ENCODE results near the gene PCP4L1.
"Not testable (repeated sequence)": the region's sequence is repeated elsewhere in the genome, so short reads cannot be mapped to it uniquely, and the experiment has no call there.

The PCP4L1 gene

DNA sequence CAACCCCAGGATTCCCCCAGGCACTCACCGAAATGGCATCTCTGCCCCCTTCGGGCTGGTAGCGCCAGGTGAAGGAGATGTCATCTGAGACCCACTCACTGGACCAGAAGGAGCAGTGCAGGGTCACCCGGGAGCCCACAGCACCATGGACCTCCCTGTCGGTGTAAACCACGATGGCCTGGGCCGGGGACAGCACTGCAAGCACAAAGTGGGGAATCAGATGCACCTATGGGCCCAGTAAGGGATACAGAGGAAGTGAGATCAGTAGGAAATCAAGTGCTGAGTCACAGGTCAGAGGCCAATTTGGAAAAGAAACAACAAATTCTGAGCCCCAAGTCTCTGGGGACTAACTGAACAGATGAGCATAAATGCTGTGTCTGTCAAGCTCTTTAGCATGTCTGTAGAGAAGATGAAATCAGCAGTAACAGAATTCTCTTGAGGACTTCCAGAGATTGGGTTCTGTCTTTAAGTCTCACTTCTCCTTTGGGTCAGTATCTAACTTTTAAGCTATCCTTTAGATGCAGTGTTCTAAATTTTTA lies 48.8 kb downstream of the PCP4L1 start:
- TF ChIP-seq, protein P1, sequence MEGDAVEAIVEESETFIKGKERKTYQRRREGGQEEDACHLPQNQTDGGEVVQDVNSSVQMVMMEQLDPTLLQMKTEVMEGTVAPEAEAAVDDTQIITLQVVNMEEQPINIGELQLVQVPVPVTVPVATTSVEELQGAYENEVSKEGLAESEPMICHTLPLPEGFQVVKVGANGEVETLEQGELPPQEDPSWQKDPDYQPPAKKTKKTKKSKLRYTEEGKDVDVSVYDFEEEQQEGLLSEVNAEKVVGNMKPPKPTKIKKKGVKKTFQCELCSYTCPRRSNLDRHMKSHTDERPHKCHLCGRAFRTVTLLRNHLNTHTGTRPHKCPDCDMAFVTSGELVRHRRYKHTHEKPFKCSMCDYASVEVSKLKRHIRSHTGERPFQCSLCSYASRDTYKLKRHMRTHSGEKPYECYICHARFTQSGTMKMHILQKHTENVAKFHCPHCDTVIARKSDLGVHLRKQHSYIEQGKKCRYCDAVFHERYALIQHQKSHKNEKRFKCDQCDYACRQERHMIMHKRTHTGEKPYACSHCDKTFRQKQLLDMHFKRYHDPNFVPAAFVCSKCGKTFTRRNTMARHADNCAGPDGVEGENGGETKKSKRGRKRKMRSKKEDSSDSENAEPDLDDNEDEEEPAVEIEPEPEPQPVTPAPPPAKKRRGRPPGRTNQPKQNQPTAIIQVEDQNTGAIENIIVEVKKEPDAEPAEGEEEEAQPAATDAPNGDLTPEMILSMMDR (IDR thresholded peaks at IDR 0.05; ENCODE audit: insufficient read depth, low read depth, low read length, missing control alignments): no peak
- no peak for DNase-seq (ENCODE audit: low read depth)
- H3K4me3 ChIP-seq (ENCODE audit: low read length): no peak overlapping the region

DNA sequence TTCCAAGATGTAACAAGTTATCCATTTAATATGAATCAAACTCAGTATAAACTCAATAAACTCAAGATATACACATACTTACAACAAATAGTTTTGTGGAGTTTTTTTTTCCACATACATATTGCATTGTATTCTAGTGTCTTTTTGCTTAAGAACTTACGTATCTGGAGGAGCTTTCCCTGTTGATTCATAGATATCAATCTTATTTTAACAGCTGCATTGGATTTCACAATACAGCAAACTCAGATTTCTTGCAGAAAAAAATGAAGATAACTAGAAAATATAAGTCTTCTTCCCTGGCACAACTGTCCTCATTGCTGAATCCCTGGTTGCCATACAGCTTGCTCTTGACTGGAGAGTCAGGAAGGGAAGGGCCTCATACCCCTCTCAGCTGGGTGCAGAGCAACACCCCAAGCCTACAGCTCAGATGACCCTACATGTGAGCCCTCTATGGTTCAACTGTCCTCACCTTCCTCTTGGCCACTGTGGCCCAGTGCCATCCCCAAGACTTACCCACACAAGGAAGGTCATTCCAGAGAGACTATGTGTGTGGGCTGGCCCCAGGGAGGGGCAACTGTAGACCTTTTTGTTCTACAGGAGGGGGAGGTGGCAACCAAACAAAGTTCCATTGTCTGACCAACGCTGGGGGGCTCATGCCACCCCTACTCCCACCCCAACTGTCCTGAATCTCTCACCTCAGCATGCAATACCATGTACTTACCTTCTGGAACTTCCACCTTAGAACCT lies 49.5 kb downstream of the PCP4L1 start:
- TF ChIP-seq, protein P1 (IDR thresholded peaks at IDR 0.05; ENCODE audit: insufficient read depth, low read depth, low read length, missing control alignments): no peak
- no peak for DNase-seq (ENCODE audit: low read depth)
- no peak overlapping the region for H3K4me3 ChIP-seq (ENCODE audit: low read length)

DNA sequence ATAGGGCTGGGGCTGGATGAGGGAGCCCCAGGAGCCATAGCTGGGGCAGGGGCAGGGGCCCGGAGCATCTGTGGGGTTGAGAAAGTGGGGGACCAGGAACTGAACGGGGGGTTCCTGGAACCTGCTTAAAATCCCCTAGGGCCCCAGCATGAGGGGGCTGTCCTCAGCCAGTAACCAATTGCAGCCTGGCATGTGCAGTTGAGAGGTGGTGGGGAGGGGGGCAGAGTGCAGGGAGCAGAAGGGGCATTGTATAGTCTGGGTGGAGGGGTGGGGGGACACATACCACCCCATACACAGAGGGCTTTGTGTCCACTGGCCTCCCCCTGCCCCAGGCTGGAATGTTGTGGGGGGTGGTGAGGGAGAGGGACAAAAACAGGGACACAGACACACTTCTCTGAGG lies 51.3 kb downstream of the PCP4L1 start, which contains the start of gene MPZ:
Gene MPZ (minus strand): TSS at position 101 of the 400 bp plus-strand sequence. CDS start 63 bp downstream, at position 38.
- TF ChIP-seq, protein P1 (IDR thresholded peaks at IDR 0.05; ENCODE audit: insufficient read depth, low read depth, low read length, missing control alignments): no peak
- no peak for DNase-seq (ENCODE audit: low read depth)
- H3K4me3 ChIP-seq (ENCODE audit: low read length): no peak within 1 kb of the TSS

DNA sequence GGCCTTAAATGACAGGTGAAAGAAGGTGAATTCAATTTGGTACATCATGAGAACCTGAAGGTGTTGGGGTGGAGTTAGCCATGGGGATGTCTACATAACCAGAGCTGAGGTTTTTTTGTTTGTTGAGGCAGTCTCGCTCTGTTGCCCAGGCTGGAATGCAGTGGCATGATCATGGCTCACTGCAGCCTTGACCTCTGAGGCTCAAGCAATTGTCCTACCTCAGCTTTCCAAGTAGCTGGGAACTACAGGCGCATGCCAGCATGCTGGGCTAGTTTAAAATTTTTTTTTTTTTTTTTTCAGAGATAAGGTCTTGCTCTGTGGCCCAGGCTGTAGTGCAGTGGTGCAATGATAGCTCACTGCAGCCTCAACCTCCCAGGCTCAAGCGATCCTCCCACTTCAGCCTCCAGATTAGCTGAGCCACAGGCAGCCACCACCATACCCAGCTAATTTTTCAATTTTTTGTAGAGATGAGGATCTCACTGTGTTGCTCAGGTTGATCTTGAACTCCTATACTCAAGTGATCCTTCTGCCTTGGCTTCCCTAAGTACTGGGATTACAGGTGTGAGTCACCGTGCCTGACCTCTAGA lies 53.1 kb downstream of the PCP4L1 start:
- TF ChIP-seq, protein P1 (IDR thresholded peaks at IDR 0.05; ENCODE audit: insufficient read depth, low read depth, low read length, missing control alignments): no peak
- H3K4me3 ChIP-seq (ENCODE audit: low read length): no peak overlapping the region
- DNase-seq (ENCODE audit: low read depth): no peak

DNA sequence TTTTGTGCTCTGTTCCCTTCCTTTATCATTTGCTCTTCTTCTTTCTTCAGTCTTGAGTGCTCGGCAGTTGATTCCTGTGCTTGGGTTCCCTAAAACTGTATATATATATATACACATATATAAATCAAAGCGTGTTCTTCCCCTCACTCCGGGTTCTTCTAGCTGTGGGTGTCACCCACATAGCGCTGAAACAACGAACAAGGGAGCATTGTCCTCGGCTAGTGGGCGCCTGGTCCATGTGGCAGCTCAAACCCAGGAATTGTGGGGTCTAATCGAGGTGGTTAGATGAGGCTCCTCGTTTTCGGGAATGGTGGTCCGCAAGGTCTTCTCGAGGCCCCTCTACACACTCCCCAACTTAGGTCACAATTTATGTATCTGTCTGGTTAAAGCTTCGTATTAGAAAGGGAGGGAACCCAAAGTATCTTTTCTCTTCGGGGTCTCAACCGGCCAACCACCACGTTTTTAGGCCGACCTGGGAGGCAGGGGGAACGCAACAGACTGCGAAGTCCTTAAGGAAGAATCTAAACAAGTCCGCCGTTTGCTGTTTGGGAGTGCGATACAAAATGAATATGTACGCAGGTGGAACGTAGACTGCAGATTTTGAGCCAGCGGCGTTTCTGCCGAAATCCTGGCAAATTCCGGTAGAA lies 55.1 kb downstream of the PCP4L1 start:
- TF ChIP-seq, protein P1 (IDR thresholded peaks at IDR 0.05; ENCODE audit: insufficient read depth, low read depth, low read length, missing control alignments): no peak
- H3K4me3 ChIP-seq (ENCODE audit: low read length): peak overlapping the region; percentile 97
- no peak for DNase-seq (ENCODE audit: low read depth)

DNA sequence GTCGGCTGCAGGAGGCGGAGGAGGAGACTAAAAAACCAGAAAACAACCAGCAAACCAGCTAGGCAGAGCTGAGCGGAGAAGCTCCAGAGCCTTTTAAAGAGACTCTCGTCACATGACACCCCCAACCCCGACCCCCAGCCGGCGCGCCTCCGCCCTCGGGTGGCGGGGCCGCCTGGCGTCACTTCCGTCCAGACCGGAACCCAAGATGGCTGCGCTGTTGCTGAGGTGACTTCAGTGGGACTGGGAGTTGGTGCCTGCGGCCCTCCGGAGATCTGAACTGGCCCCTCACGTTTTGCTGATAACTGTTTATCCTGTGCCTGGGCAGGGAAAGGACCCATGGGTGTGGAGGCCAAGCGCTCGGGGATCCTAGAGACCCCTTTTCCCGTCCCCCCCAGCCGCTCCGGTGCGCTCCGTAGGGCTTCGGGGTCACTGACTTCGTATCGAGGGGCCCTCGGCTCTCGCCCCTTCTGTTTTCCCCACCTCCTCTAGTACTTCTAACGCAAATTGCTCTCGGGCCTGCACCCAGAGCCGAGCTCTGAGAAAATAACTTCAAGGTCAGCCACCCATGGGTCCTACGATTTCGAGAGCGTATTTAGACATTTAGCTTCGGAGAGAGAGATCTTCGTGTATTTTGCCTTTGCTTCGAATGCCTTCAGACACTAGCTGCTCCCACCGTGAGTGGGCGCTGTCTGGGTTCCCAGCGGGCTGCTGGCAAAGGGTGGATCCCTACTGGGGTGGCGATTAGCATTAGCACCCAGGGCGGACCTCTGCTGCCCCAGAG lies 55.8 kb downstream of the PCP4L1 start, which contains the start of gene SDHC:
Gene SDHC (plus strand): TSS at position 181 of the 781 bp plus-strand sequence. CDS start 25 bp downstream, at position 206.
- TF ChIP-seq, protein P1 (IDR thresholded peaks at IDR 0.05; ENCODE audit: insufficient read depth, low read depth, low read length, missing control alignments): peak; percentile 65
- peak within 1 kb of the TSS; percentile 97 for H3K4me3 ChIP-seq (ENCODE audit: low read length)
- peak; percentile 83 for DNase-seq (ENCODE audit: low read depth)

DNA sequence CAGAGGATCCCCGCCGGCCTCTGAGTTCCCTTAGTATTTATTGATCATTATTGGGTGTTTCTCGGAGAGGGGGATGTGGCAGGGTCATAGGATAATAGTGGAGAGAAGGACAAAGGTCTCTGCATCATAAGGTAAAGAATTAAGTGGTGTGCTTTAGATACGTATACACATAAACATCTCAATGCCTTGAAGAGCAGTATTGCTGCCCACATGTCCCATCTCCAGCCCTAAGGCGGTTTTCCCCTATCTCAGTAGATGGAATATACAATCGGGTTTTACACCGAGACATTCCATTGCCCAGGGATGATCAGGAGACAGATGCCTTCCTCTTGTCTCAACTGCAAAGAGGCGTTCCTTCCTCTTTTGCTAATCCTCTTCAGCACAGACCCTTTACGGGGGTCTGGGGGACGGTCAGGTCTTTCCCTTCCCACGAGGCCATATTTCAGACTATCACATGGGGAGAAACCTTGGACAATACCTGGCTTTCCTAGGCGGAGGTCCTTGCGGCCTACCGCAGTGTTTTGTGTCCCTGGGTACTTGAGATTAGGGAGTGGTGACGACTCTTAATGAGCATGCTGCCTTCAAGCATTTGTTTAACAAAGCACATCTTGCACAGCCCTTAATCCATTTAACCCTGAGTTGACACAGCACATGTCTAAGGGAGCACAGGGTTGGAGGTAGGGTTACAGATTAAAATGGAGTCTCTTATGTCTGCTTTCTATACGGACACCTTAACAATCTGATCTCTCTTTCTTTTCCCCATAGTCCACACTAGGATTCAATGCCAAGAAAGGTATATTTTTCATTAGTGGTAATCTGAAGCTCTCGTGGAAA lies 57.5 kb downstream of the PCP4L1 start:
- not testable (repeated sequence) for DNase-seq (ENCODE audit: low read depth); H3K4me3 ChIP-seq (ENCODE audit: low read length)
